IPS-NIHi7 (cell line): Measurements from ENCODE around the gene PDE6H.
A peak's percentile ranks its signal among the peaks of the same experiment; 100 is the strongest.

ENCODE experiments used
- DNase-seq: peaks from one replicate; pipeline ENCODE4 v3.0.0; 2012; ENCODE audit warnings: mixed read lengths; ENCODE audit errors: extremely low spot score

The PDE6H gene

GRCh38 chr12:14972816-14973215 is at the start of gene PDE6H:
Gene PDE6H, plus strand, starts transcription at chr12:14973042. Its CDS starts 4,971 bp downstream, at chr12:14978013.
- no peak for DNase-seq

- no peak for DNase-seq
Observed at GRCh38 chr12:14923944-14924343, 48.9 kb upstream of the PDE6H start.

GRCh38 chr12:14924541-14924940 is 48.3 kb upstream of the PDE6H start:
- DNase-seq, result no peak

GRCh38 chr12:14927267-14927666 is 45.6 kb upstream of the PDE6H start:
- no peak for DNase-seq

- peak; percentile 46 for DNase-seq
Observed at GRCh38 chr12:14928931-14929330, 43.9 kb upstream of the PDE6H start.

- DNase-seq, result no peak
Observed at GRCh38 chr12:14930299-14930698, 42.5 kb upstream of the PDE6H start.

- no peak for DNase-seq
Observed at GRCh38 chr12:14931359-14931758, 41.5 kb upstream of the PDE6H start.

- no peak for DNase-seq
Observed at GRCh38 chr12:14931791-14932560, 40.9 kb upstream of the PDE6H start.

- no peak for DNase-seq
Observed at GRCh38 chr12:14934511-14934910, 38.3 kb upstream of the PDE6H start.

GRCh38 chr12:14935031-14935430 is 37.8 kb upstream of the PDE6H start:
- DNase-seq, result no peak

GRCh38 chr12:14936224-14936861 is 36.5 kb upstream of the PDE6H start:
- peak; percentile 72 for DNase-seq

- no peak for DNase-seq
Observed at GRCh38 chr12:14937014-14937413, 35.8 kb upstream of the PDE6H start.

- DNase-seq, result peak; percentile 40
Observed at GRCh38 chr12:14937689-14938088, 35.2 kb upstream of the PDE6H start.

- DNase-seq, result no peak
Observed at GRCh38 chr12:14938301-14938700, 34.5 kb upstream of the PDE6H start, which contains the start of gene ERP27. Gene ERP27, minus strand, starts transcription at chr12:14938537. Its CDS starts 29 bp downstream, at chr12:14938508.

- no peak for DNase-seq
Observed at GRCh38 chr12:14941369-14941768, 31.5 kb upstream of the PDE6H start.

GRCh38 chr12:14942196-14942931 is 30.5 kb upstream of the PDE6H start:
- DNase-seq, result no peak

- no peak for DNase-seq
Observed at GRCh38 chr12:14946162-14946561, 26.7 kb upstream of the PDE6H start.

- no peak for DNase-seq
Observed at GRCh38 chr12:14946861-14947260, 26.0 kb upstream of the PDE6H start.

GRCh38 chr12:14948672-14949071 is 24.2 kb upstream of the PDE6H start:
- peak; percentile 46 for DNase-seq

- DNase-seq, result no peak
Observed at GRCh38 chr12:14949631-14950030, 23.2 kb upstream of the PDE6H start.

GRCh38 chr12:14950421-14950820 is 22.4 kb upstream of the PDE6H start:
- no peak for DNase-seq

GRCh38 chr12:14950982-14951746 is 21.7 kb upstream of the PDE6H start:
- DNase-seq, result peak; percentile 52
